ENCODE data around the gene HAGHL. TPM values are rescaled to one million over a fixed set of nuclear protein-coding genes. Genes with fewer than 3 reads are reported as not detected.

The HAGHL gene
- total RNA-seq, 1 experiment from 2014 or later = 6.8 TPM

GRCh38 chr16:703406-703805 lies 23.5 kb upstream of the HAGHL start:
- no peaks in the 10 kb centered on the region for H3K9me3 Mint-ChIP-seq (ENCODE audit: unreplicated experiment)
- ChIA-PET CTCF (interaction anchor here (0.5 kb wide), 1 partner anchor 47 kb away, joined by 3 read pairs; no protein-coding TSS in a partner anchor), POLR2A (no interaction called here)
- TF ChIP-seq CTCF (IDR thresholded peaks at IDR 0.05; ENCODE audit: insufficient read depth in 1 of 2, low read depth in 1 of 2, low read length in 1 of 2, severe bottlenecking in 1 of 2, unreplicated experiment in 1 of 2) = no peak
- no peaks in the 10 kb centered on the region for H3K4me1 Mint-ChIP-seq (ENCODE audit: low read depth, unreplicated experiment)
- peaks cover 14% of the 10 kb centered on the region for H3K27me3 Mint-ChIP-seq (ENCODE audit: insufficient read depth, unreplicated experiment)
- intact Hi-C loops (cut with micrococcal nuclease; ENCODE audit: unreplicated experiment) = no loop called here
- no peaks in the 10 kb centered on the region for H3K9me3 ChIP-seq
- H3K27ac Mint-ChIP-seq (ENCODE audit: unreplicated experiment) = no peak overlapping the region
- no peaks in the 10 kb centered on the region; the same call in none of the 2 replicates for H3K27me3 ChIP-seq (replicated peaks; ENCODE audit: control insufficient read depth, insufficient read depth, low read length)
- no peak overlapping the region for H3K4me3 Mint-ChIP-seq (ENCODE audit: unreplicated experiment)
- peaks cover 5% of the 10 kb centered on the region for H3K4me1 ChIP-seq
- H3K36me3 Mint-ChIP-seq (ENCODE audit: insufficient read depth, unreplicated experiment) = peaks cover 6% of the 10 kb centered on the region
- no TSS peak for BruUV-seq (replicated peaks)
- H3K4me3 ChIP-seq (ENCODE audit: low read depth, low read length) = no peak overlapping the region
- DNase-seq = no peak
- no peaks in the 10 kb centered on the region for H3K36me3 ChIP-seq (ENCODE audit: control insufficient read depth, insufficient read depth, low read length)

- POLR2A ChIA-PET = no interaction called here
- H3K27me3 ChIP-seq (replicated peaks; ENCODE audit: control insufficient read depth, insufficient read depth, low read length) = no peaks in the 10 kb centered on the region; the same call in none of the 2 replicates
- H3K27me3 Mint-ChIP-seq (ENCODE audit: insufficient read depth, unreplicated experiment) = peaks cover 14% of the 10 kb centered on the region
- peaks cover 6% of the 10 kb centered on the region for H3K36me3 Mint-ChIP-seq (ENCODE audit: insufficient read depth, unreplicated experiment)
- H3K36me3 ChIP-seq (ENCODE audit: control insufficient read depth, insufficient read depth, low read length) = no peaks in the 10 kb centered on the region
- H3K4me3 Mint-ChIP-seq (ENCODE audit: unreplicated experiment) = peak overlapping the region; percentile 44
- CTCF ChIA-PET = interaction anchor here (0.5 kb wide), 1 partner anchor 47 kb away, joined by 3 read pairs; no protein-coding TSS in a partner anchor
- H3K9me3 Mint-ChIP-seq (ENCODE audit: unreplicated experiment) = no peaks in the 10 kb centered on the region
- intact Hi-C loops (cut with micrococcal nuclease; ENCODE audit: unreplicated experiment) = no loop called here
- no TSS peak for BruUV-seq (replicated peaks)
- no peak overlapping the region for H3K27ac Mint-ChIP-seq (ENCODE audit: unreplicated experiment)
- H3K4me1 Mint-ChIP-seq (ENCODE audit: low read depth, unreplicated experiment) = no peaks in the 10 kb centered on the region
- peaks cover 5% of the 10 kb centered on the region for H3K4me1 ChIP-seq
- no peak overlapping the region for H3K4me3 ChIP-seq (ENCODE audit: low read depth, low read length)
- TF ChIP-seq CTCF (IDR thresholded peaks at IDR 0.05; ENCODE audit: insufficient read depth in 1 of 2, low read depth in 1 of 2, low read length in 1 of 2, severe bottlenecking in 1 of 2, unreplicated experiment in 1 of 2) = no peak
- DNase-seq = no peak
- H3K9me3 ChIP-seq = no peaks in the 10 kb centered on the region
These were observed 22.9 kb upstream of the HAGHL start for GRCh38 chr16:704047-704446.

GRCh38 chr16:704552-705380 lies 22.1 kb upstream of the HAGHL start:
- peak overlapping the region; percentile 44 for H3K4me3 Mint-ChIP-seq (ENCODE audit: unreplicated experiment)
- no peaks in the 10 kb centered on the region; the same call in none of the 2 replicates for H3K27me3 ChIP-seq (replicated peaks; ENCODE audit: control insufficient read depth, insufficient read depth, low read length)
- CTCF ChIA-PET = no interaction called here

More at GRCh38 chr16:704552-705380, 22.1 kb upstream of the HAGHL start:
- Mint-ChIP-seq H3K27ac (ENCODE audit: unreplicated experiment) (no peak overlapping the region), H3K4me1 (ENCODE audit: low read depth, unreplicated experiment) (no peaks in the 10 kb centered on the region), H3K9me3 (ENCODE audit: unreplicated experiment) (no peaks in the 10 kb centered on the region), H3K36me3 (ENCODE audit: insufficient read depth, unreplicated experiment) (peaks cover 6% of the 10 kb centered on the region), H3K27me3 (ENCODE audit: insufficient read depth, unreplicated experiment) (peaks cover 14% of the 10 kb centered on the region)
- Histone ChIP-seq H3K9me3 (no peaks in the 10 kb centered on the region), H3K4me3 (ENCODE audit: low read depth, low read length) (peak overlapping the region; percentile 23), H3K36me3 (ENCODE audit: control insufficient read depth, insufficient read depth, low read length) (no peaks in the 10 kb centered on the region), H3K4me1 (peaks cover 5% of the 10 kb centered on the region)
- POLR2A ChIA-PET = interaction anchor here (1.0 kb wide), 1 partner anchor 17 kb away, joined by 3 read pairs; no protein-coding TSS in a partner anchor
- no TSS peak for BruUV-seq (replicated peaks)
- no peak for TF ChIP-seq CTCF (IDR thresholded peaks at IDR 0.05; ENCODE audit: insufficient read depth in 1 of 2, low read depth in 1 of 2, low read length in 1 of 2, severe bottlenecking in 1 of 2, unreplicated experiment in 1 of 2)
- intact Hi-C loops (cut with micrococcal nuclease; ENCODE audit: unreplicated experiment) = no loop called here
- DNase-seq = no peak
